Ovary (tissue), 9 donors: ENCODE data around the gene CYP2W1. TPM values are rescaled to one million over a fixed set of nuclear protein-coding genes. Genes with fewer than 3 reads are reported as not detected.

Experiments used
- DNase-seq, 5 donors: peaks; one replicate each; pipeline ENCODE4 v3.0.0-alpha.2; 2019 to 2020
- H3K27ac ChIP-seq, 2 donors: fragments of 200-600 bp; one replicate each; pipeline versions ENCODE4 v1.5.1 to v1.8.0; 2019 to 2022
- H3K27me3 ChIP-seq: fragments of 200-600 bp; one replicate; pipeline ENCODE4 v1.8.0; 2022
- H3K36me3 ChIP-seq: fragments of 200-600 bp; sonication (generic); one replicate; pipeline ENCODE4 v1.5.1; 2019
- H3K4me1 ChIP-seq: one replicate; pipeline ENCODE4 v1.8.1; 2013; ENCODE audit warnings: mild to moderate bottlenecking, moderate library complexity; ENCODE audit not compliant: insufficient read depth
- H3K4me3 ChIP-seq: fragments of 200-600 bp; sonication (generic); one replicate; pipeline ENCODE4 v1.5.1; 2017
- H3K9me3 ChIP-seq, 2 donors: fragments of 200-600 bp in 1 of 2; sonication (generic) in 1 of 2; one replicate each; pipeline versions ENCODE4 v1.5.1 to v1.8.1; 2013 to 2019; ENCODE audit warnings: mild to moderate bottlenecking in 1 of 2, moderate library complexity in 1 of 2
- CTCF ChIP-seq, 3 donors: fragments of 450-650 bp in 2 of 3; fragments of 200-600 bp in 1 of 3; IDR thresholded peaks; one replicate each; pipeline versions ENCODE4 v1.5.1 to v1.8.0; 2016 to 2022; ENCODE audit warnings: antibody characterized with exemption in 3 of 3, mild to moderate bottlenecking in 1 of 3
- EP300 ChIP-seq: sonication (generic); formaldehyde crosslinking; IDR thresholded peaks from one replicate; pipeline ENCODE4 v1.6.1; 2017; ENCODE audit warnings: antibody characterized with exemption
- POLR2A ChIP-seq: fragments of 450-650 bp; IDR thresholded peaks from one replicate; pipeline ENCODE4 v1.6.1; 2017; ENCODE audit warnings: antibody characterized with exemption, mild to moderate bottlenecking, moderate library complexity
- WGBS, 3 donors: extraction: QIAGEN DNeasy Blood & Tissue Kit in 1 of 3; methylation state at CpG; one replicate each; pipeline versions ENCODE4 v1.1.5 to v1.1.7; 2013 to 2017; 5-methylcytosine and 5-hydroxymethylcytosine counted together
- intact Hi-C, 4 donors: fragments of 100-400 bp; cut with DNase I; formaldehyde crosslinking; loops; one replicate each; pipeline versions ENCODE4 v1.11.0 to v1.15.1; 2022 to 2023
- polyA plus RNA-seq, 2 donors: library from polyadenylated mRNA; stranded (reverse); fragments of 200-250 nt in 1 of 2; fragments of 350-450 nt in 1 of 2; fragmentation: Illumina TruSeq in 1 of 2; extraction: RNeasy Lipid Tissue Mini Kit (QIAGEN cat#74804) in 1 of 2; gene quantifications; one replicate each; pipeline ENCODE4 v1.2.3, GENCODE V29; 2013 to 2014
- total RNA-seq, 7 donors: library from RNA; depleted of rRNA in 2 of 7; stranded (reverse); fragments of >200 nt in 2 of 7; fragmentation: NEBNext Ultra II Directional in 3 of 7; extraction: Animal tissue kit (Norgen Biotek cat#: 25700) in 3 of 7; gene quantifications; one replicate each; pipeline versions ENCODE4 v1.1.0 to v1.2.4, GENCODE V29; 2016 to 2023
- donor health status: DM: no; HTN: no; CAD: no; lungs with moderate emphysema.
- donor health status: DM: no; HTN: no; CAD: no.
- donor health status: Bipolar disorder and iron deficiency.
- donor health status: DM: yes; HTN: yes; CAD: no.
- donor health status: DM: no; HTN: no; CAD: no.
- donor health status: DM: yes; HTN: yes; CAD: no.

Gene CYP2W1
- total and polyA plus RNA-seq, 9 donors = 0.64 to 5.2 (median 2.7) TPM; not detected in 2

- TF ChIP-seq POLR2A (no peak), CTCF (IDR thresholded peaks at IDR 0.05) (no peak), EP300 (no peak)
- H3K36me3 ChIP-seq = no peaks in the 10 kb centered on the region
Observed at GRCh38 chr7:1004018-1004852, 21.3 kb downstream of the CYP2W1 start.

GRCh38 chr7:1005303-1005702 lies 22.3 kb downstream of the CYP2W1 start:
- H3K4me3 ChIP-seq = no peak overlapping the region

More at GRCh38 chr7:1004018-1004852, 21.3 kb downstream of the CYP2W1 start:
- H3K4me3 ChIP-seq = no peak overlapping the region
- intact Hi-C loops = no loop called here
- H3K4me1 ChIP-seq = no peaks in the 10 kb centered on the region
- DNase-seq = no peak
- WGBS, 3 donors = 75 to 79% (median 76%) methylated on average over 32 of the region's 32 CpGs
- H3K9me3 ChIP-seq = no peaks in the 10 kb centered on the region
- no peaks in the 10 kb centered on the region for H3K27me3 ChIP-seq
- H3K27ac ChIP-seq = no peak overlapping the region

GRCh38 chr7:1007901-1008300 lies 24.9 kb downstream of the CYP2W1 start:
- no peak overlapping the region for H3K27ac ChIP-seq
- H3K9me3 ChIP-seq = no peaks in the 10 kb centered on the region
- no peaks in the 10 kb centered on the region for H3K36me3 ChIP-seq
- no peak for DNase-seq
- no peak for TF ChIP-seq CTCF (IDR thresholded peaks at IDR 0.05)
- TF ChIP-seq POLR2A = no peak
- no peak for TF ChIP-seq EP300
- no peaks in the 10 kb centered on the region for H3K27me3 ChIP-seq
- intact Hi-C loops = no loop called here
- 86 to 91% (median 88%) methylated on average over 13 to 15 of the region's 15 CpGs for WGBS, 3 donors
- no peak overlapping the region for H3K4me3 ChIP-seq
- no peaks in the 10 kb centered on the region for H3K4me1 ChIP-seq

More at GRCh38 chr7:1005303-1005702, 22.3 kb downstream of the CYP2W1 start:
- no peak for DNase-seq
- H3K9me3 ChIP-seq = no peaks in the 10 kb centered on the region
- no peak for TF ChIP-seq POLR2A
- no peak for TF ChIP-seq EP300
- no peak for TF ChIP-seq CTCF (IDR thresholded peaks at IDR 0.05)
- H3K4me1 ChIP-seq = no peaks in the 10 kb centered on the region
- H3K36me3 ChIP-seq = no peaks in the 10 kb centered on the region
- H3K27ac ChIP-seq = no peak overlapping the region
- intact Hi-C loops = no loop called here
- H3K27me3 ChIP-seq = no peaks in the 10 kb centered on the region
- WGBS, 3 donors = 89 to 94% (median 94%) methylated on average over 20 to 21 of the region's 21 CpGs

- no peaks in the 10 kb centered on the region for H3K27me3 ChIP-seq
- no peak overlapping the region for H3K4me3 ChIP-seq
- H3K27ac ChIP-seq = no peak overlapping the region
- no peaks in the 10 kb centered on the region for H3K9me3 ChIP-seq
- TF ChIP-seq EP300 (no peak), POLR2A (no peak)
- no peak for DNase-seq
- intact Hi-C loops = no loop called here
- 89 to 91% (median 91%) methylated on average over 37 of the region's 37 CpGs for WGBS, 3 donors
- H3K4me1 ChIP-seq = no peaks in the 10 kb centered on the region
- H3K36me3 ChIP-seq = no peaks in the 10 kb centered on the region
Observed at GRCh38 chr7:1008733-1009363, 25.9 kb downstream of the CYP2W1 start.

GRCh38 chr7:1009747-1010146 lies 26.8 kb downstream of the CYP2W1 start:
- no peak overlapping the region for H3K27ac ChIP-seq
- no peak for DNase-seq
- no peaks in the 10 kb centered on the region for H3K9me3 ChIP-seq
- H3K4me1 ChIP-seq = no peaks in the 10 kb centered on the region
- H3K36me3 ChIP-seq = no peaks in the 10 kb centered on the region
- intact Hi-C loops = no loop called here
- 93 to 94% (median 94%) methylated on average over 22 of the region's 22 CpGs for WGBS, 3 donors
- TF ChIP-seq EP300 (no peak), POLR2A (no peak), CTCF (IDR thresholded peaks at IDR 0.05) (no peak)
- no peaks in the 10 kb centered on the region for H3K27me3 ChIP-seq
- H3K4me3 ChIP-seq = no peak overlapping the region
